ENCODE measurements around the gene CARD9. TPM values are rescaled to one million over a fixed set of nuclear protein-coding genes. Genes with fewer than 3 reads are reported as not detected.
A peak's percentile ranks its signal among the peaks of the same experiment; 100 is the strongest.

CARD9 gene
- total and polyA plus RNA-seq, 2 of the 4 experiments (the other 2 are of a cell fraction): 0.36 to 1.9 TPM

DNA sequence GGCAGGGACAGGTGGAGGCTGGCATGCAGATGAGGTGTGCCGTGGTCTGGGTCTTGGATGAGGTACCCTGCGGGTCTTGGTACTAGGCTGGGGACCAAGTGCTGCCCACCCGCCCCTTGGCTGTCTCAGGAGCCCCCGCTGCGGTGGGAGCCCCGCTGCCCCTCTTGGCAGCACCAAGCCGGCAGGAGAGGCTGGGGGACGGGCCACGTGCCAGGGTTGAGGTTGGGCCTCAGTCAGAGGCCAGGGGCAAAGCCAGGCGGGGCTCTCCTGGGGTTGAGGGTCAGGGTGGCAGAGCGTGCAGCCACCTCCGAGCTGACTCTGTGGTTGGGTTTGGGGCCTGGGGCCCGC, 2.0 kb downstream of the CARD9 start:
- Histone ChIP-seq H2BK15ac (ENCODE audit: low read depth, low read length) (no peak overlapping the region; the same call in 2 of the 3 replicates), H3K56ac (ENCODE audit: extremely low read depth, insufficient read depth, low read length) (no peak overlapping the region), H2AK5ac (ENCODE audit: low read depth, low read length) (peak overlapping the region; percentile 89), H4K5ac (ENCODE audit: low read depth, low read length) (no peak overlapping the region; the same call in 1 of the 2 replicates), H3K4me2 (ENCODE audit: low read depth, low read length) (no peak overlapping the region), H4K20me1 (ENCODE audit: insufficient read depth, low read length) (no peaks in the 10 kb centered on the region), H3K4ac (ENCODE audit: low read depth, low read length) (no peak overlapping the region; the same call in 1 of the 2 replicates), H4K8ac (ENCODE audit: low read depth in 2 of 2, low read length in 2 of 2) (no peak overlapping the region; a peak in 1 of 4 replicates), H2AK9ac (replicated peaks; ENCODE audit: low read depth, low read length, poor library complexity) (peak overlapping the region; percentile 90), H2BK5ac (ENCODE audit: low read depth, low read length, poor library complexity, severe bottlenecking) (no peak overlapping the region), H3K27ac (ENCODE audit: insufficient read depth, low read length) (no peak overlapping the region), H2BK20ac (ENCODE audit: low read depth, low read length) (no peak overlapping the region), H3K23ac (ENCODE audit: low read depth, low read length) (no peak overlapping the region), H3K18ac (ENCODE audit: low read depth, low read length) (no peak overlapping the region), H3K9ac (ENCODE audit: low read depth, low read length) (no peak overlapping the region), H3K4me3 (ENCODE audit: insufficient read depth, low read depth, low read length) (no peak overlapping the region), H3K36me3 (ENCODE audit: control insufficient read depth, insufficient read depth, low read length) (no peaks in the 10 kb centered on the region; the same call in 1 of the 2 replicates), H4K91ac (ENCODE audit: insufficient read depth, low read depth, low read length) (peak overlapping the region; percentile 98; the same call in 1 of the 2 replicates), H3K14ac (replicated peaks; ENCODE audit: low read depth, low read length) (no peak overlapping the region), H3K9me3 (ENCODE audit: control insufficient read depth, insufficient read depth, low read length) (no peaks in the 10 kb centered on the region), H3K79me1 (ENCODE audit: low read depth in 1 of 2, low read length in 2 of 2) (no peaks in the 10 kb centered on the region; a peak in 1 of 4 replicates), H3K9me1 (ENCODE audit: insufficient read depth, low read length) (peaks cover 9% of the 10 kb centered on the region), H2BK120ac (ENCODE audit: low read depth, low read length) (no peak overlapping the region; the same call in 1 of the 2 replicates), H3K27me3 (ENCODE audit: control insufficient read depth, insufficient read depth, low read length) (no peaks in the 10 kb centered on the region), H2AFZ (replicated peaks; ENCODE audit: low read length, poor library complexity) (no peak overlapping the region), H3K4me1 (ENCODE audit: control insufficient read depth, insufficient read depth, low read length) (peaks cover 15% of the 10 kb centered on the region)
- DNase-seq: no peak
- intact Hi-C loops (cut with micrococcal nuclease) (no loop called here), dilution Hi-C loops (cut with HindIII; ENCODE audit: low sequenced_read_pairs, unreplicated experiment) (no loop called here), in situ Hi-C loops (cut with MboI; ENCODE audit: low sequenced_read_pairs) (no loop called here)
- WGBS, 2 experiments (ENCODE audit: extremely low coverage in 2 of 2, insufficient read length in 1 of 2): 88% methylated on average over 5 of the region's 13 CpGs; no CpG with 5 or more reads in 1 of the 2 experiments
- BruUV-seq (replicated peaks): no TSS peak
- ChIA-PET POLR2A (ENCODE audit: unreplicated experiment) (no interaction called here), CTCF (no interaction called here)
- ATAC-seq (ENCODE audit: low read depth): no peak
- TF ChIP-seq MAZ (IDR thresholded peaks at IDR 0.05; ENCODE audit: borderline replicate concordance, low read depth, low read length) (no peak), RFX5 (IDR thresholded peaks at IDR 0.05; ENCODE audit: low read depth, low read length) (no peak), RCOR1 (IDR thresholded peaks at IDR 0.05; ENCODE audit: insufficient replicate concordance, low read length) (no peak), SMC3 (IDR thresholded peaks at IDR 0.05; ENCODE audit: low read depth, low read length) (no peak), MXI1 (IDR thresholded peaks at IDR 0.05; ENCODE audit: borderline replicate concordance, low read depth, low read length) (no peak), CEBPB (IDR thresholded peaks at IDR 0.05; ENCODE audit: low read depth, low read length) (no peak), MAFK (IDR thresholded peaks at IDR 0.05; ENCODE audit: low read depth, low read length) (no peak)
- TF ChIP-seq, protein P1, sequence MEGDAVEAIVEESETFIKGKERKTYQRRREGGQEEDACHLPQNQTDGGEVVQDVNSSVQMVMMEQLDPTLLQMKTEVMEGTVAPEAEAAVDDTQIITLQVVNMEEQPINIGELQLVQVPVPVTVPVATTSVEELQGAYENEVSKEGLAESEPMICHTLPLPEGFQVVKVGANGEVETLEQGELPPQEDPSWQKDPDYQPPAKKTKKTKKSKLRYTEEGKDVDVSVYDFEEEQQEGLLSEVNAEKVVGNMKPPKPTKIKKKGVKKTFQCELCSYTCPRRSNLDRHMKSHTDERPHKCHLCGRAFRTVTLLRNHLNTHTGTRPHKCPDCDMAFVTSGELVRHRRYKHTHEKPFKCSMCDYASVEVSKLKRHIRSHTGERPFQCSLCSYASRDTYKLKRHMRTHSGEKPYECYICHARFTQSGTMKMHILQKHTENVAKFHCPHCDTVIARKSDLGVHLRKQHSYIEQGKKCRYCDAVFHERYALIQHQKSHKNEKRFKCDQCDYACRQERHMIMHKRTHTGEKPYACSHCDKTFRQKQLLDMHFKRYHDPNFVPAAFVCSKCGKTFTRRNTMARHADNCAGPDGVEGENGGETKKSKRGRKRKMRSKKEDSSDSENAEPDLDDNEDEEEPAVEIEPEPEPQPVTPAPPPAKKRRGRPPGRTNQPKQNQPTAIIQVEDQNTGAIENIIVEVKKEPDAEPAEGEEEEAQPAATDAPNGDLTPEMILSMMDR (conservative IDR thresholded peaks at IDR 0.05; ENCODE audit: low read depth, low read length): no peak

All from IMR-90 (cell line).